Loucy (cell line): ENCODE data around the gene HOGA1.
"Not testable (repeated sequence)": the region's sequence is repeated elsewhere in the genome, so short reads cannot be mapped to it uniquely, and the experiment has no call there.

Source experiments
- H2AFZ ChIP-seq: fragments of 200-600 bp; sonication (generic); 2 replicates; pipeline ENCODE4 v1.6.0; 2016; ENCODE audit warnings: antibody characterized with exemption, mild to moderate bottlenecking, low read length, moderate library complexity
- H3F3A ChIP-seq: fragments of 200-600 bp; 2 replicates; pipeline ENCODE4 v1.6.0; 2016; ENCODE audit warnings: antibody characterized with exemption, low read depth, mild to moderate bottlenecking
- H3K27me3 ChIP-seq: fragments of 200-600 bp; sonication (generic); 2 replicates; pipeline ENCODE4 v1.6.1; 2014; ENCODE audit warnings: low read length, mild to moderate bottlenecking; ENCODE audit not compliant: insufficient read depth, poor library complexity, severe bottlenecking
- H3K36me3 ChIP-seq: fragments of 200-600 bp; sonication (generic); 2 replicates; pipeline ENCODE4 v1.6.1; 2016; ENCODE audit warnings: low read length; ENCODE audit not compliant: insufficient read depth
- H3K4me1 ChIP-seq: fragments of 200-600 bp; sonication (generic); 2 replicates; pipeline ENCODE4 v1.5.1; 2014; ENCODE audit warnings: low read length, mild to moderate bottlenecking; ENCODE audit not compliant: insufficient read depth, poor library complexity, severe bottlenecking
- H3K4me2 ChIP-seq: fragments of 200-600 bp; sonication (generic); 2 replicates; pipeline ENCODE4 v1.6.0; 2014; ENCODE audit warnings: antibody characterized with exemption, low read length, low read depth, mild to moderate bottlenecking; ENCODE audit not compliant: poor library complexity, severe bottlenecking
- H3K4me3 ChIP-seq: fragments of 200-600 bp; sonication (generic); 2 replicates; pipeline ENCODE4 v1.5.1; 2014; ENCODE audit warnings: low read length, mild to moderate bottlenecking, mixed read lengths; ENCODE audit not compliant: poor library complexity, severe bottlenecking
- H3K79me2 ChIP-seq: fragments of 200-600 bp; sonication (generic); 2 replicates; pipeline ENCODE4 v1.6.1; 2014; ENCODE audit warnings: low read length; ENCODE audit not compliant: insufficient read depth
- H3K9ac ChIP-seq: fragments of 200-600 bp; sonication (generic); 2 replicates; pipeline ENCODE4 v1.6.0; 2014; ENCODE audit warnings: mild to moderate bottlenecking, low read depth, low read length, moderate library complexity; ENCODE audit not compliant: poor library complexity, severe bottlenecking
- H3K9me2 ChIP-seq: fragments of 200-600 bp; sonication (generic); replicated peaks from 2 replicates; pipeline ENCODE4 v1.6.1; 2016; ENCODE audit warnings: low read depth, low read length, mixed read lengths
- H3K9me3 ChIP-seq: fragments of 200-600 bp; sonication (generic); 2 replicates; pipeline ENCODE4 v1.6.1; 2014; ENCODE audit warnings: mild to moderate bottlenecking, antibody characterized with exemption, low read length, low read depth; ENCODE audit not compliant: insufficient read depth
- H4K20me1 ChIP-seq: fragments of 200-600 bp; sonication (generic); 2 replicates; pipeline ENCODE4 v1.6.0; 2014; ENCODE audit warnings: antibody characterized with exemption, low read length, mild to moderate bottlenecking; ENCODE audit not compliant: insufficient read depth, poor library complexity, severe bottlenecking
- EZH2phosphoT487 ChIP-seq: fragments of 200-600 bp; IDR thresholded peaks from 2 replicates; pipeline ENCODE4 v1.6.1; 2018; ENCODE audit warnings: antibody characterized with exemption, mild to moderate bottlenecking, moderate library complexity, borderline replicate concordance
- TF ChIP-seq, protein P1 (sequence below): fragments of 200-600 bp; sonication (generic); conservative IDR thresholded peaks from 2 replicates; pipeline ENCODE4 v1.5.1; 2014; ENCODE audit warnings: mild to moderate bottlenecking, antibody characterized with exemption, low read length

Gene HOGA1

DNA sequence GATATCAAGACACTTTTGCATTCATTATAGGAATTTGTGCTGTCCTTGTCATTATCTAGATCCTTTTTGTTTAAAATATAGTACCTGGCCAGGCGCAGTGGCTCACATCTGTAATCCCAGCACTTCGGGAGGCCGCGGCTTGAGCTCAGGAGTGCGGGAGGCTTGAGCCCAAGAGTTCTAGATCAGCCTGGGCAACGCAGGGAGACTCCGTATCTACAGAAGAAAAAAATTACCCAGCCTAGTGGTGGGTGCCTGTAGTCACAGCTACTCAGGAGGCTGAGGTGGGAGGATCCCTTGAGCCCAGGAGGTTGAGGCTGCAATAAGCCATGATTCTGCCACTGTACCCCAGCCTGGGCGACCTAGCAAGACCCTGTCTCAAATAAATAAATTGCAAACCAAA is 49.7 kb downstream of the HOGA1 start:
- Histone ChIP-seq H4K20me1 (no peaks in the 10 kb centered on the region), H3K4me2 (no peak overlapping the region), H3K4me1 (no peaks in the 10 kb centered on the region), H3K36me3 (no peaks in the 10 kb centered on the region), H3K9me3 (no peaks in the 10 kb centered on the region), H3K79me2 (no peaks in the 10 kb centered on the region), H2AFZ (no peak overlapping the region), H3K9me2 (no peaks in the 10 kb centered on the region), H3K27me3 (no peaks in the 10 kb centered on the region), H3K4me3 (no peak overlapping the region), H3F3A (no peaks in the 10 kb centered on the region), H3K9ac (no peak overlapping the region)
- TF ChIP-seq EZH2phosphoT487 = no peak
- TF ChIP-seq, protein P1, sequence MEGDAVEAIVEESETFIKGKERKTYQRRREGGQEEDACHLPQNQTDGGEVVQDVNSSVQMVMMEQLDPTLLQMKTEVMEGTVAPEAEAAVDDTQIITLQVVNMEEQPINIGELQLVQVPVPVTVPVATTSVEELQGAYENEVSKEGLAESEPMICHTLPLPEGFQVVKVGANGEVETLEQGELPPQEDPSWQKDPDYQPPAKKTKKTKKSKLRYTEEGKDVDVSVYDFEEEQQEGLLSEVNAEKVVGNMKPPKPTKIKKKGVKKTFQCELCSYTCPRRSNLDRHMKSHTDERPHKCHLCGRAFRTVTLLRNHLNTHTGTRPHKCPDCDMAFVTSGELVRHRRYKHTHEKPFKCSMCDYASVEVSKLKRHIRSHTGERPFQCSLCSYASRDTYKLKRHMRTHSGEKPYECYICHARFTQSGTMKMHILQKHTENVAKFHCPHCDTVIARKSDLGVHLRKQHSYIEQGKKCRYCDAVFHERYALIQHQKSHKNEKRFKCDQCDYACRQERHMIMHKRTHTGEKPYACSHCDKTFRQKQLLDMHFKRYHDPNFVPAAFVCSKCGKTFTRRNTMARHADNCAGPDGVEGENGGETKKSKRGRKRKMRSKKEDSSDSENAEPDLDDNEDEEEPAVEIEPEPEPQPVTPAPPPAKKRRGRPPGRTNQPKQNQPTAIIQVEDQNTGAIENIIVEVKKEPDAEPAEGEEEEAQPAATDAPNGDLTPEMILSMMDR = no peak

DNA sequence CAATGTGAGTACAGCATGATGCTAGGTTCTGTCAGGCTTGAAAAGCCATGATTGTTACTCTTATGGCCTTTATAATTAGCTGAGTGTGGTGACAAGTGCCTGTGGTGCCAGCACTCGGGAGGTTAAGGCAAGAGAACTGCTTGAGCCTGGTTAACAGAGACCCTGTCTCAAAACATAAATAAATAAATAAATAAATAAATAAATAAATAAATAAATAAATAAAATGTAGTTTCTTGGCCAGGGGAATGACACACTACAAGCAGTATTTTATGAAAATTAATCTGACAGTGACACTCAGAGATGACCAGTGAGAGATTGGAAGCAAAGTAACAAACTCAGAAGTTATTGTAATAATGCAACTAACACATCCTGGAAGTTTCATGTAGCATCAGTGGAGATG is 51.4 kb downstream of the HOGA1 start:
- H3K9ac ChIP-seq = no peak overlapping the region
- H3F3A ChIP-seq = no peaks in the 10 kb centered on the region
- no peaks in the 10 kb centered on the region for H4K20me1 ChIP-seq
- H3K9me3 ChIP-seq = no peaks in the 10 kb centered on the region
- no peak for TF ChIP-seq EZH2phosphoT487
- no peaks in the 10 kb centered on the region for H3K9me2 ChIP-seq
- H3K4me3 ChIP-seq = no peak overlapping the region
- no peaks in the 10 kb centered on the region for H3K27me3 ChIP-seq
- H3K4me1 ChIP-seq = no peaks in the 10 kb centered on the region
- no peaks in the 10 kb centered on the region for H3K36me3 ChIP-seq
- no peaks in the 10 kb centered on the region for H3K79me2 ChIP-seq
- no peak overlapping the region for H2AFZ ChIP-seq
- H3K4me2 ChIP-seq = no peak overlapping the region

DNA sequence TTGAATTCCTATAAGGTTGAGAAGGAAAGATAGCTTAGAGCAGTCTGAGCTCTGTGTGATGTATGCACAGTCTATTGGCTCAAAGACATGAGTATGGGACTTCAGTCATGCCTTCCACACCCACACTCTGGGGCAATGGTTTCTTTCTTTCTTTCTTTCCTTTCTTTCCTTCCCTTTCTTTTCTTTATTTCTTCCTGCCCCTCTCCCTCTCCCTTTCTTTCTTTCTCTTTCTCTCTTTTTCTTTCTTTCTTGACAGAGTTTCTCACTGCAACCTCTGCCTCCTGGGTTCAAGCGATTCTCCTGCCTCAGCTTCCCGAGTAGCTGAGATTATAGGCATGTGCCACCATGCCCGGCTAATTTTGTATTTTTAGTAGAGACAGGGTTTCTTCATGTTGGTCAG is 54.9 kb downstream of the HOGA1 start:
- H3K27me3 ChIP-seq, H3K9me3 ChIP-seq, H4K20me1 ChIP-seq, H3K4me3 ChIP-seq, H3F3A ChIP-seq, H3K36me3 ChIP-seq, H2AFZ ChIP-seq, H3K9ac ChIP-seq, H3K4me2 ChIP-seq, H3K9me2 ChIP-seq: not testable (repeated sequence)
- Histone ChIP-seq H3K4me1 (peaks cover 20% of the 10 kb centered on the region), H3K79me2 (peaks cover 22% of the 10 kb centered on the region)

DNA sequence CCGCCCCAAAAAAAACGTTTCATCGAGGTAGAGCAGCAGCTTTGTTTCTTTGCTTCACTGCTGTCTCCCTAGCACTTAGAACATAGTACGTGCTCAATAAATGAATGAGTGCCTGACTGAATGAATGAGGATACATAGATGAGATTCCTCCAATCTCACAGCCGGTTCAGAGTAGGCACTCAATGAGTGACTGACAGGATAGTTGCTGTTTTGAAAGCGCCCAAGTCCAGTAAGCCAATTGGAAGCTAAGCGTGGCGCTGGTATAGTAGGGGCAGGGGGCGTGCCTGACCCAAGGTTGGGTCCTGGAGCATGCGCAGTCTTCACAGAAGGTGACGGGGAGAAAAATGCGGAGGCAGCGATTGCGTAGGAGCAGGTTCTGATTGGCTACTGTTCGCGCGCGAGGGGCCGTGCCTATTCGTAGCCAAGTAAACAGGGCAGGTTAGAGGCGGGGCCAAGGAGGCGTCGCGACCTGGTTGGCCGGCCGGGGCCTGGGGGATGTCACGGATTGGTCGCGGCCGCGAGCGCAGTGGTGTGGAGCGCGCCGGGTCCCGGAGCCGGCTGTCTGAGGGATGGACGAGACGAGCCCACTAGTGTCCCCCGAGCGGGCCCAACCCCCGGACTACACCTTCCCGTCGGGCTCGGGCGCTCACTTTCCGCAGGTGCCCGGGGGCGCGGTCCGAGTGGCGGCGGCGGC is 56.1 kb downstream of the HOGA1 start, which contains the start of gene PI4K2A:
TSS of gene PI4K2A (plus strand) at position 498 of the 694 bp plus-strand sequence. CDS start at position 570, 72 bp downstream.
- Histone ChIP-seq H4K20me1 (peaks cover 10% of the 10 kb centered on the region), H2AFZ (peak within 1 kb of the TSS; percentile 63), H3K36me3 (no peaks in the 10 kb centered on the region; the same call in 1 of the 2 replicates), H3K4me1 (peaks cover 20% of the 10 kb centered on the region), H3K4me2 (peak within 1 kb of the TSS; percentile 91), H3K4me3 (peak within 1 kb of the TSS; percentile 81), H3K9me3 (no peaks in the 10 kb centered on the region), H3K9me2 (no peaks in the 10 kb centered on the region), H3K9ac (peak within 1 kb of the TSS; percentile 62), H3K27me3 (no peaks in the 10 kb centered on the region), H3F3A (no peaks in the 10 kb centered on the region), H3K79me2 (peaks cover 22% of the 10 kb centered on the region)
- no peak for TF ChIP-seq EZH2phosphoT487
- TF ChIP-seq, protein P1 = no peak
